NCI-H510A treated with DMSO at 0.1 percent for 48 hours (cell line): Measurements from ENCODE around the gene HEPHL1.
"Not testable (repeated sequence)": the region's sequence is repeated elsewhere in the genome, so short reads cannot be mapped to it uniquely, and the experiment has no call there.

ENCODE experiments used
- DNase-seq: peaks from one replicate; lab custom pipeline; 2025; lab: John Stamatoyannopoulos, UW

HEPHL1 gene

GRCh38 chr11:94084164-94084563, 63.0 kb downstream of the HEPHL1 start:
- DNase-seq = no peak

- no peak for DNase-seq
Measured at GRCh38 chr11:94088906-94089305, 67.8 kb downstream of the HEPHL1 start.

GRCh38 chr11:94089341-94089740, 68.2 kb downstream of the HEPHL1 start:
- DNase-seq = no peak

GRCh38 chr11:94090401-94090800, 69.2 kb downstream of the HEPHL1 start:
- no peak for DNase-seq

- DNase-seq = no peak
Measured at GRCh38 chr11:94091091-94091490, 69.9 kb downstream of the HEPHL1 start.

GRCh38 chr11:94100253-94100652, 79.1 kb downstream of the HEPHL1 start:
- DNase-seq = peak; percentile 54

GRCh38 chr11:94103471-94103870, 82.3 kb downstream of the HEPHL1 start:
- no peak for DNase-seq

- DNase-seq = no peak
Measured at GRCh38 chr11:94104734-94105133, 83.6 kb downstream of the HEPHL1 start.

GRCh38 chr11:94106716-94107115, 85.6 kb downstream of the HEPHL1 start:
- DNase-seq = no peak

- no peak for DNase-seq
Measured at GRCh38 chr11:94107363-94107762, 86.2 kb downstream of the HEPHL1 start.

GRCh38 chr11:94111241-94111640, 90.1 kb downstream of the HEPHL1 start:
- DNase-seq = no peak

GRCh38 chr11:94111660-94112059, 90.5 kb downstream of the HEPHL1 start:
- DNase-seq = no peak

- no peak for DNase-seq
Measured at GRCh38 chr11:94112206-94112953, 91.2 kb downstream of the HEPHL1 start.

GRCh38 chr11:94117197-94117574, 96.0 kb downstream of the HEPHL1 start:
- DNase-seq = no peak

GRCh38 chr11:94117871-94118270, 96.7 kb downstream of the HEPHL1 start:
- no peak for DNase-seq

- not testable (repeated sequence) for DNase-seq
Measured at GRCh38 chr11:94119676-94120075, 98.5 kb downstream of the HEPHL1 start.

- not testable (repeated sequence) for DNase-seq
Measured at GRCh38 chr11:94120516-94120915, 99.4 kb downstream of the HEPHL1 start.

- no peak for DNase-seq
Measured at GRCh38 chr11:94120946-94121345, 99.8 kb downstream of the HEPHL1 start.

- DNase-seq = no peak
Measured at GRCh38 chr11:94125407-94126115, 104.4 kb downstream of the HEPHL1 start.

GRCh38 chr11:94127638-94128037, 106.5 kb downstream of the HEPHL1 start:
- no peak for DNase-seq

- no peak for DNase-seq
Measured at GRCh38 chr11:94128291-94128745, 107.2 kb downstream of the HEPHL1 start.

- peak; percentile 91 for DNase-seq
Measured at GRCh38 chr11:94128746-94129511, 107.8 kb downstream of the HEPHL1 start, which contains the start of gene PANX1. PANX1 (plus strand) TSS chr11:94128841; CDS start chr11:94129313, 472 bp downstream.
